Ramos (cell line): ENCODE results near the gene CCNI2.

Experiments used
- in situ Hi-C: fragments of 300-500 bp; cut with MboI; formaldehyde crosslinking; loops from one replicate; pipeline ENCODE4 v1.14.3; 2022; ENCODE audit warnings: low sequenced_read_pairs; ENCODE audit not compliant: unreplicated experiment

The CCNI2 gene, protein sequence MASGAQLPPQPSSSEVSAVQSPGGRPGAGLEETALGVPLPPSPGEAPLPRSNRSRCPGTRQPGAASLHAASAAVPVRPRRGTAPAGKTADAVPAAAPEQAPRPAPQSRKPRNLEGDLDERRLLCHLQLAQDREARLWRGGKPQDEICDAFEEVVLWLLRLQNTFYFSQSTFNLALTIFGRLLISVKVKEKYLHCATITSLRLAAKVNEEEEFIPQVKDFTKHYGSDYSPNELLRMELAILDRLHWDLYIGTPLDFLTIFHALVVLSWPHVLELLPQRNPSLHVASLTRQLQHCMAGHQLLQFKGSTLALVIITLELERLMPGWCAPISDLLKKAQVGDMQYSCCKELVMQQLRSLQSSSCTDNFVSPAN

GRCh38 chr5:132746954-132747615 is at the start of gene CCNI2:
TSS of gene CCNI2 (plus strand) at chr5:132747426. CDS start at chr5:132747496, 70 bp downstream.
- in situ Hi-C loops, result no loop called here

DNA sequence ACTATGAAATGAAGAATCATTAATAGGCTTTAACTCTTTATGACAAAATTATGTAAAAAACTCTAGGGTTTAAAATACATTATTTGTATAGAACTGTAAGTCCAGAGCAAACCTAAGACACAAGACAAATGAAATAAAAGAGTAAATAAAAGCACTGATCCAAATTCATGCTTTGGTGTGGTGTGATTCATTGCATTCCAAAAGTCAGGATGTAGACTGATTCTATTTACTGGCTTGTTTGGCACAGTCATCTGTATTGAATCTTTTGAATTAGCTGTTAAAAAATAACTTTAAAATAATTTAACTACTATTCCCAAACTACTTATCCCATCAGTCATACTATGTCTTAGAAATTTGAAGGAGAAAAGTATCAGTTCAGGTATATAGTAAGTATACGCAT is 42.4 kb upstream of the CCNI2 start:
- in situ Hi-C loops, result no loop called here

GRCh38 chr5:132708645-132709044 is 38.6 kb upstream of the CCNI2 start:
- in situ Hi-C loops, result no loop called here

DNA sequence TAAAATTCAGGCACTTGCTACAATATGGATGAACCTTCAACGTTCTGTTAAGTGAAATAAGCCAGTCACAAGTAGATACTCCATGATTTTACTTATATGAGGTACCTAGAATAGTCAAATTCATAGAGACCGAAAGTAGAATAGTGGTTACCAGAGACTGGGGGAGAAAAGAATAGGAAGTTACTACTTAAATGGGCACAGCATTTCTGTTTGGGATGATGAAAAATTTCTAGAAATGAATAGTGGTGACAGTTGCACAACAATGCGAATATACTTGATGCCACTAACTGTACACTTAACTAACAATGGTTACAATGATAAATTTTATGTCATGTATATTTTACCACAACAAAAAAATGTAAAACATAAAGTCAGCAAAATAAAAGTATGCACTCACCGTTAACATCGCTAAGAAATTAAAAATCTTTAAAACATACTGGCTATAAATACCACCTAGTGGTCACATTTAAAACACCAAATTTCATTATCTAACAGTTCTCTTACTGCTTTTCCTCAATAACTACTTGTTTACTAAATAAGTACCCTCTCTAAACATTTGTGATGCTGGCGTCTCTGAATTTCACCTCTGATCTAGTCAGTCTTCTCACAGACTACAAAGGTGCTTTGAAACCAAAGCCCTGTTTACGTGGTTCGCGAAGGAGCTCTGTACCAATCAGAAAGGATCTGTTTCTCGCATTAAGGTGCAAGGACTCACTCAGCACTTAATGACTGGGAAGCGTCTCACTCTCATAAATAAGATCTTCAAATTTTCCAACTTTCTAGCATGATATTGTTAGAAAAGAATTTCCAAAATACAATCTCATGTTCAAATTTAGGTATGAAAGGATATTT is 32.5 kb upstream of the CCNI2 start:
- in situ Hi-C loops, result no loop called here

DNA sequence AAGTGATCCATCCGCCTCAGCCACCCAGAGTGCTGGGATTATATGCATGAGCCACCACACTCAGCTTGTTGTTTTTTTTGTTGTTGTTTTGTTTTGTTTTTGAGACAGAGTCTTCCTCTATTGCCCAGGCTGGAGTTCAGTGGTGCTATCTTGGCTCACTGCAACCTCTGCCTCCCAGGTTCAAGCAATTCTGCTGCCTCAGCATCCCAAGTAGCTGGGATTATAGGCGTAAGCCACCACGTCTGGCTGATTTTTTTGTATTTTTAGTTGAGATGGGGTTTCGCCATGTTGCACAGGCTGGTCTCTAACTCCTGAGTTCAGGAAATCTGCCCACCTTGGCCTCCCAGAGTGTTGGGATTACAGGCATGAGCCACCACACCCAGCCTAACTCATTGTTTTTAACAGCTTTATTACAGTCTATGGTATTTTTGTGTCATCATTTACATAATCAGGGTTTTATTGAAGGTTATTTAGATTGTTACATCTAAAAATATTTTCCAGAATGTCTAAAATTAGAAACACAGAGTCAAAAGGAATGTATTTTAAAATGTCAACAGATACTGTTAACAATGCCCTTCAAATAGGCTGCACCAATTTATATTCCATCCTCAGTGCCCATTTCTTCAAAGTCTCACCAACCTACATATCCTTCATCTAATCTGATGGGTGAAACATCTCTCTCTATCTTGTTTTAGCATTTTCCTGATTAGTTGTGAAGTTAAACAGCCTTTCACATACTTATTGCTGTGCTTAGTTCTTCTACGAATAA is 28.5 kb upstream of the CCNI2 start:
- in situ Hi-C loops, result no loop called here

- in situ Hi-C loops, result no loop called here
Observed at GRCh38 chr5:132725745-132726144, 21.5 kb upstream of the CCNI2 start.

DNA sequence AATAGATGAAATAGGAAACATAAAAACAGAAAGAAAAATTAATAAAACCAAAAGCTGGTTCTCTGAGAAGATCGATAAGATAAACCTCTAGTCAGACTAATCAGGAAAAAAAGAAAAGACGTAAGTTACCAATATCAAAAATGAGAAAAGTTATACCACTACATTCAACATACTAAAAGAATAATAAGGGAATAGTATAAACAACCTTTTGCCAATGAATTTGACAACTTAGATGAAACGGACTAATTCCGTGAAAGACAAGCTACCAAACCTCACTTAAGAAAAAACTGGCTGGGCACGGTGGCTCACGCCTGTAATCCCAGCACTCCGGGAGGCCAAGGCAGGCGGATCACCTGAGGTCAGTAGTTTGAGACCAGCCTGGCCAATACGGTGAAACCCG is 17.3 kb upstream of the CCNI2 start:
- in situ Hi-C loops, result no loop called here

GRCh38 chr5:132733499-132734148 is 13.6 kb upstream of the CCNI2 start:
- in situ Hi-C loops, result no loop called here

DNA sequence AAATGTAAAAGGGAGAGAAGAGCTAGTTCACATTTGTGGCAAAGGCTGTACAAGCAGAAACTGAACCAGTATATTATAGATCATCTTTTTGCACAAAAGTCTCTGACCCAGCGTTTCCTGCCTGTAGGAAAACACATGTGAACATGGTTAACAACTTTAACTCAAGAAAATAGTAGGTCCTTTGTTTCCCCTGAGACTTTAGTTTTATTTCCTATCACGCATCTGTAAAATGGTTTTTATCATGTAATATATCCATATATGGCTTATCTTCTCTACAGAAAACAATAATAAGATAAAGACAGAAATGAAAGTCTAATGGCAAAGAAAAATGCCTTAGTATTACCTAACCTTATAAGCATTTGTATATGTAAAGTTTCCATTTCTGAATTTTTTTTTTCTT is 12.5 kb upstream of the CCNI2 start:
- in situ Hi-C loops, result no loop called here

- in situ Hi-C loops, result no loop called here
Observed at GRCh38 chr5:132736853-132737833, 10.1 kb upstream of the CCNI2 start, which contains the start of gene KIF3A. TSS of gene KIF3A (minus strand) at chr5:132737546. CDS start at chr5:132737419, 127 bp downstream.

- in situ Hi-C loops, result no loop called here
Observed at GRCh38 chr5:132737982-132738681, 9.1 kb upstream of the CCNI2 start.

GRCh38 chr5:132739232-132739631 is 8.0 kb upstream of the CCNI2 start:
- in situ Hi-C loops, result no loop called here

GRCh38 chr5:132742158-132742557 is 5.1 kb upstream of the CCNI2 start:
- in situ Hi-C loops, result no loop called here

GRCh38 chr5:132742626-132743025 is 4.6 kb upstream of the CCNI2 start:
- in situ Hi-C loops, result no loop called here

- in situ Hi-C loops, result no loop called here
Observed at GRCh38 chr5:132744659-132745058, 2.6 kb upstream of the CCNI2 start.

GRCh38 chr5:132746592-132746953 is 653 bp upstream of the CCNI2 start:
- in situ Hi-C loops, result no loop called here

GRCh38 chr5:132747616-132748440 is 602 bp downstream of the CCNI2 start:
- in situ Hi-C loops, result no loop called here
